Liver (tissue), 3 donors: ENCODE results near the gene SFMBT2.

Source experiments
- JUND ChIP-seq, 2 donors: IDR thresholded peaks; 2 replicates each; pipeline ENCODE4 v1.6.1; 2016; ENCODE audit warnings: antibody characterized with exemption in 2 of 2
- TAF1 ChIP-seq: conservative IDR thresholded peaks from 2 replicates; pipeline ENCODE4 v1.6.1; 2016; ENCODE audit warnings: antibody characterized with exemption, mild to moderate bottlenecking
- TF ChIP-seq, protein P1 (sequence below): fragments of 150-350 bp; IDR thresholded peaks from 2 replicates; pipeline ENCODE4 v1.5.1; 2017; ENCODE audit warnings: improper control_type of control experiment, low read depth, low read length; ENCODE audit not compliant: missing input control
- donor health status: healthy.
- donor health status: healthy.

DNA sequence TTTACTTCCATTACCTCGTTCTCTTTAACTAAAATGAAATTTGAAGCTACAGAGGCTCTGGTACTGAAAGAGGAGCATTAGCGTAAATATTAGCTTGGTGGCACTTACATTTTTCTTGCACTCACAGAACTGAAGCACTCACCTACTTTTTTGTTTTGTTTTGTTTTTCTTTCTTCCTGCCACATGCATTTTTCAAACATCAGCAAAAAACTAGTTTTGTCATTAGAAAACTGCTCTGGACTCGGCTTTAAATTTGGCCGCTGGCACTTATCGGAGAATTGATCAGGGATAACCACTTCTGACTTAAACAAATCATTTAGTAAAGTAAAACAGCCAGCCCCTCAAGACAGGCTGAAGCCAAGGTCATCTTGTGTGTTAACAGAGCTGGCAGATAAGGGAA is 216.3 kb downstream of the SFMBT2 start:
- TF ChIP-seq, protein P1, sequence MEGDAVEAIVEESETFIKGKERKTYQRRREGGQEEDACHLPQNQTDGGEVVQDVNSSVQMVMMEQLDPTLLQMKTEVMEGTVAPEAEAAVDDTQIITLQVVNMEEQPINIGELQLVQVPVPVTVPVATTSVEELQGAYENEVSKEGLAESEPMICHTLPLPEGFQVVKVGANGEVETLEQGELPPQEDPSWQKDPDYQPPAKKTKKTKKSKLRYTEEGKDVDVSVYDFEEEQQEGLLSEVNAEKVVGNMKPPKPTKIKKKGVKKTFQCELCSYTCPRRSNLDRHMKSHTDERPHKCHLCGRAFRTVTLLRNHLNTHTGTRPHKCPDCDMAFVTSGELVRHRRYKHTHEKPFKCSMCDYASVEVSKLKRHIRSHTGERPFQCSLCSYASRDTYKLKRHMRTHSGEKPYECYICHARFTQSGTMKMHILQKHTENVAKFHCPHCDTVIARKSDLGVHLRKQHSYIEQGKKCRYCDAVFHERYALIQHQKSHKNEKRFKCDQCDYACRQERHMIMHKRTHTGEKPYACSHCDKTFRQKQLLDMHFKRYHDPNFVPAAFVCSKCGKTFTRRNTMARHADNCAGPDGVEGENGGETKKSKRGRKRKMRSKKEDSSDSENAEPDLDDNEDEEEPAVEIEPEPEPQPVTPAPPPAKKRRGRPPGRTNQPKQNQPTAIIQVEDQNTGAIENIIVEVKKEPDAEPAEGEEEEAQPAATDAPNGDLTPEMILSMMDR, result no peak
- no peak for TF ChIP-seq TAF1
- TF ChIP-seq JUND (IDR thresholded peaks at IDR 0.05), result no peak
